ENCODE results near the gene FHIT. TPM values are rescaled to one million over a fixed set of nuclear protein-coding genes. Genes with fewer than 3 reads are reported as not detected.

The FHIT gene
- polyA plus RNA-seq, 1 of the 3 experiments (the other 2 are of a cell fraction) = 0.41 TPM

- no peak overlapping the region for H3K4me3 ChIP-seq (ENCODE audit: low read depth in 2 of 2, low read length in 1 of 2)
- H3K4me2 ChIP-seq = no peak overlapping the region
- ChIA-PET CTCF (no interaction called here), POLR2A (no interaction called here)
- H3K9me3 ChIP-seq = no peaks in the 10 kb centered on the region
- H3K27me3 ChIP-seq (ENCODE audit: insufficient read depth) = no peaks in the 10 kb centered on the region
- 63% methylated on average over 6 of the region's 6 CpGs for WGBS (ENCODE audit: low lambda C conversion rate)
- no peak overlapping the region for H3K27ac ChIP-seq (ENCODE audit: low read depth in 2 of 2, low read length in 1 of 2)
- H3K36me3 ChIP-seq (replicated peaks in 1 of 2; ENCODE audit: control insufficient read depth in 1 of 2, insufficient read depth in 2 of 2, low read length in 1 of 2) = no peaks in the 10 kb centered on the region
- no peaks in the 10 kb centered on the region for H3K79me2 ChIP-seq (ENCODE audit: insufficient read depth)
- H3K9me2 ChIP-seq = no peaks in the 10 kb centered on the region
- H3F3A ChIP-seq (replicated peaks; ENCODE audit: insufficient read depth) = no peaks in the 10 kb centered on the region
- no peak overlapping the region for H3K9ac ChIP-seq
- H4K20me1 ChIP-seq (ENCODE audit: insufficient read depth) = no peaks in the 10 kb centered on the region
- H2AFZ ChIP-seq (ENCODE audit: low read depth) = no peak overlapping the region
- DNase-seq = no peak
- TF ChIP-seq FOSL2 (IDR thresholded peaks at IDR 0.05; ENCODE audit: borderline replicate concordance, low read depth) (no peak), USF1 (IDR thresholded peaks at IDR 0.05; ENCODE audit: borderline replicate concordance, low read depth) (no peak), TEAD4 (IDR thresholded peaks at IDR 0.05; ENCODE audit: borderline replicate concordance, insufficient read depth) (no peak), REST (IDR thresholded peaks at IDR 0.05; ENCODE audit: low read depth, low read length) (no peak), SIN3A (IDR thresholded peaks at IDR 0.05; ENCODE audit: borderline replicate concordance, low read depth, low read length) (no peak), RFX5 (IDR thresholded peaks at IDR 0.05; ENCODE audit: low read length) (no peak), POLR2AphosphoS5 (IDR thresholded peaks at IDR 0.05; ENCODE audit: low read depth, low read length) (no peak), MAX (IDR thresholded peaks at IDR 0.05; ENCODE audit: low read depth) (no peak), ZBTB33 (IDR thresholded peaks at IDR 0.05; ENCODE audit: borderline replicate concordance, low read depth) (no peak)
- peaks cover 0 to 15% of the 10 kb centered on the region in 2 experiments; a peak in 1 of 4 replicates for H3K4me1 ChIP-seq (ENCODE audit: control insufficient read depth in 1 of 2, insufficient read depth in 2 of 2, low read depth in 1 of 2, low read length in 1 of 2)
These were observed 25.0 kb downstream of the FHIT start for GRCh38 chr3:61226166-61226686.

- CTCF ChIA-PET = no interaction called here
- no peaks in the 10 kb centered on the region for H3K79me2 ChIP-seq (ENCODE audit: insufficient read depth)
- no peaks in the 10 kb centered on the region for H4K20me1 ChIP-seq (ENCODE audit: insufficient read depth)
- no peaks in the 10 kb centered on the region for H3F3A ChIP-seq (replicated peaks; ENCODE audit: insufficient read depth)
- POLR2A ChIA-PET = no interaction called here
- H2AFZ ChIP-seq (ENCODE audit: low read depth) = no peak overlapping the region
- H3K4me1 ChIP-seq (ENCODE audit: control insufficient read depth in 1 of 2, insufficient read depth in 2 of 2, low read depth in 1 of 2, low read length in 1 of 2) = peaks cover 0 to 15% of the 10 kb centered on the region in 2 experiments; a peak in 1 of 4 replicates
- H3K4me2 ChIP-seq = no peak overlapping the region
- H3K4me3 ChIP-seq (ENCODE audit: low read depth in 2 of 2, low read length in 1 of 2) = no peak overlapping the region
- H3K36me3 ChIP-seq (replicated peaks in 1 of 2; ENCODE audit: control insufficient read depth in 1 of 2, insufficient read depth in 2 of 2, low read length in 1 of 2) = no peaks in the 10 kb centered on the region
- 100% methylated on average over 2 of the region's 2 CpGs for WGBS (ENCODE audit: low lambda C conversion rate)
- no peak overlapping the region for H3K27ac ChIP-seq (ENCODE audit: low read depth in 2 of 2, low read length in 1 of 2)
- no peaks in the 10 kb centered on the region for H3K27me3 ChIP-seq (ENCODE audit: insufficient read depth)
- H3K9me2 ChIP-seq = no peaks in the 10 kb centered on the region
- H3K9ac ChIP-seq = no peak overlapping the region
- DNase-seq = no peak
- no peaks in the 10 kb centered on the region for H3K9me3 ChIP-seq
- TF ChIP-seq TCF12 (IDR thresholded peaks at IDR 0.05) (no peak), ELF1 (IDR thresholded peaks at IDR 0.05) (no peak), FOSL2 (IDR thresholded peaks at IDR 0.05; ENCODE audit: borderline replicate concordance, low read depth) (no peak), ZBTB33 (IDR thresholded peaks at IDR 0.05; ENCODE audit: borderline replicate concordance, low read depth) (no peak), MEF2A (IDR thresholded peaks at IDR 0.05; ENCODE audit: borderline replicate concordance, low read depth) (no peak), TEAD4 (IDR thresholded peaks at IDR 0.05; ENCODE audit: borderline replicate concordance, insufficient read depth) (no peak), PBX3 (IDR thresholded peaks at IDR 0.05) (no peak), SIN3A (IDR thresholded peaks at IDR 0.05; ENCODE audit: borderline replicate concordance, low read depth, low read length) (no peak), JUND (IDR thresholded peaks at IDR 0.05) (no peak), FOXJ3 (CRISPR knock-in tag; IDR thresholded peaks at IDR 0.05) (no peak), GABPA (IDR thresholded peaks at IDR 0.05; ENCODE audit: low read depth) (no peak)
These were observed 26.4 kb downstream of the FHIT start for GRCh38 chr3:61224823-61225222.
